Activated naive CD4-positive, alpha-beta T cell treated with anti-CD3 and anti-CD28 coated beads, Interleukin-2, amount 10 ng/mL, durations not matched to agents 7 days and 5 days (primary cell): ENCODE measurements around the gene PECR.

Source experiments
- CTCF ChIA-PET: fragments of 350-600 bp; sonication (Branson Sonifier 250); formaldehyde crosslinking; loops from one replicate; lab custom pipeline; 2021; ENCODE audit warnings: antibody characterized with exemption; lab: Charles Lee
- DNase-seq: peaks from one replicate; pipeline ENCODE4 v3.0.0-alpha.2; 2020
- H3K27ac Mint-ChIP-seq: one replicate; pipeline ENCODE4 v1.8.0; 2021; ENCODE audit warnings: mild to moderate bottlenecking, moderate library complexity, mixed read lengths
- H3K27me3 Mint-ChIP-seq: one replicate; pipeline ENCODE4 v1.8.0; 2021; ENCODE audit warnings: mild to moderate bottlenecking, mixed read lengths
- H3K36me3 Mint-ChIP-seq: one replicate; pipeline ENCODE4 v1.8.0; 2021; ENCODE audit warnings: mixed read lengths
- H3K4me1 Mint-ChIP-seq: one replicate; pipeline ENCODE4 v1.8.0; 2021; ENCODE audit warnings: mixed read lengths
- H3K4me3 Mint-ChIP-seq: one replicate; pipeline ENCODE4 v1.8.0; 2021; ENCODE audit warnings: mild to moderate bottlenecking, moderate library complexity, mixed read lengths
- H3K9me3 Mint-ChIP-seq: one replicate; pipeline ENCODE4 v1.8.0; 2021; ENCODE audit warnings: mixed read lengths

The PECR gene

GRCh38 chr2:216111122-216111521, 29.5 kb upstream of the PECR start:
- peak overlapping the region; percentile 99 for H3K4me3 Mint-ChIP-seq
- H3K36me3 Mint-ChIP-seq: peaks cover 56% of the 10 kb centered on the region
- no peaks in the 10 kb centered on the region for H3K9me3 Mint-ChIP-seq
- no peaks in the 10 kb centered on the region for H3K27me3 Mint-ChIP-seq
- no peak for DNase-seq
- CTCF ChIA-PET: interaction anchor here (1.0 to 3.6 kb wide), 15 partner anchors 8 to 554 kb away, joined by 3 to 24 read pairs (median 7); no protein-coding TSS in a partner anchor
- H3K4me1 Mint-ChIP-seq: peaks cover 69% of the 10 kb centered on the region
- H3K27ac Mint-ChIP-seq: peak overlapping the region; percentile 67

GRCh38 chr2:216110620-216111019, 29.0 kb upstream of the PECR start:
- DNase-seq: no peak
- CTCF ChIA-PET: interaction anchor here (0.7 to 4.4 kb wide), 24 partner anchors 9 to 556 kb away, joined by 3 to 45 read pairs (median 5); partner anchors contain the start of genes PECR and TMEM169
- peaks cover 55% of the 10 kb centered on the region for H3K36me3 Mint-ChIP-seq
- H3K27ac Mint-ChIP-seq: peak overlapping the region; percentile 97
- H3K9me3 Mint-ChIP-seq: no peaks in the 10 kb centered on the region
- peaks cover 66% of the 10 kb centered on the region for H3K4me1 Mint-ChIP-seq
- H3K4me3 Mint-ChIP-seq: peak overlapping the region; percentile 99
- peaks cover 2% of the 10 kb centered on the region for H3K27me3 Mint-ChIP-seq

GRCh38 chr2:216109962-216110614, 28.5 kb upstream of the PECR start:
- Mint-ChIP-seq H3K4me3 (peak overlapping the region; percentile 99), H3K27me3 (peaks cover 4% of the 10 kb centered on the region), H3K9me3 (no peaks in the 10 kb centered on the region), H3K36me3 (peaks cover 52% of the 10 kb centered on the region), H3K4me1 (peaks cover 62% of the 10 kb centered on the region), H3K27ac (peak overlapping the region; percentile 97)
- no peak for DNase-seq
- CTCF ChIA-PET: interaction anchor here (0.7 to 4.4 kb wide), 27 partner anchors 9 to 556 kb away, joined by 3 to 45 read pairs (median 5); partner anchors contain the start of genes PECR and TMEM169

GRCh38 chr2:216108967-216109921, 27.6 kb upstream of the PECR start, which contains the start of gene XRCC5:
Gene XRCC5 (plus strand): TSS chr2:216109348. CDS start chr2:216109437, 89 bp downstream.
- H3K36me3 Mint-ChIP-seq: peaks cover 44% of the 10 kb centered on the region
- H3K27me3 Mint-ChIP-seq: peaks cover 4% of the 10 kb centered on the region
- no peaks in the 10 kb centered on the region for H3K9me3 Mint-ChIP-seq
- H3K27ac Mint-ChIP-seq: peak within 1 kb of the TSS; percentile 97
- peaks cover 56% of the 10 kb centered on the region for H3K4me1 Mint-ChIP-seq
- DNase-seq: peak; percentile 97
- CTCF ChIA-PET: interaction anchor here (0.7 to 4.4 kb wide), 20 partner anchors 9 to 557 kb away, joined by 3 to 45 read pairs (median 5); partner anchors contain the start of genes PECR and TMEM169
- H3K4me3 Mint-ChIP-seq: peak within 1 kb of the TSS; percentile 99

GRCh38 chr2:216108310-216108966, 26.8 kb upstream of the PECR start:
- H3K27me3 Mint-ChIP-seq: peaks cover 4% of the 10 kb centered on the region
- peaks cover 37% of the 10 kb centered on the region for H3K36me3 Mint-ChIP-seq
- CTCF ChIA-PET: interaction anchor here (1.0 to 4.4 kb wide), 6 partner anchors 8 to 303 kb away, joined by 3 to 45 read pairs (median 12); partner anchors contain the start of genes PECR and TMEM169
- DNase-seq: no peak
- H3K9me3 Mint-ChIP-seq: no peaks in the 10 kb centered on the region
- H3K27ac Mint-ChIP-seq: peak overlapping the region; percentile 62
- H3K4me3 Mint-ChIP-seq: peak overlapping the region; percentile 99
- H3K4me1 Mint-ChIP-seq: peaks cover 48% of the 10 kb centered on the region

- H3K27me3 Mint-ChIP-seq: peaks cover 4% of the 10 kb centered on the region
- CTCF ChIA-PET: interaction anchor here (1.0 to 4.4 kb wide), 2 partner anchors 25 to 50 kb away, joined by 3 to 45 read pairs; partner anchors contain the start of genes PECR and TMEM169
These were observed 26.2 kb upstream of the PECR start for GRCh38 chr2:216107760-216108159.

GRCh38 chr2:216107320-216107719, 25.7 kb upstream of the PECR start:
- no peak overlapping the region for H3K4me3 Mint-ChIP-seq
- peak overlapping the region; percentile 20 for H3K27ac Mint-ChIP-seq
- no peaks in the 10 kb centered on the region for H3K9me3 Mint-ChIP-seq
- H3K27me3 Mint-ChIP-seq: peaks cover 4% of the 10 kb centered on the region
- CTCF ChIA-PET: interaction anchor here (1.0 to 4.4 kb wide), 2 partner anchors 24 to 50 kb away, joined by 3 to 45 read pairs; partner anchors contain the start of genes PECR and TMEM169
- peaks cover 37% of the 10 kb centered on the region for H3K4me1 Mint-ChIP-seq
- H3K36me3 Mint-ChIP-seq: peaks cover 26% of the 10 kb centered on the region
- DNase-seq: no peak

More at GRCh38 chr2:216107760-216108159, 26.2 kb upstream of the PECR start:
- Mint-ChIP-seq H3K4me1 (peaks cover 41% of the 10 kb centered on the region), H3K27ac (peak overlapping the region; percentile 20), H3K36me3 (peaks cover 30% of the 10 kb centered on the region), H3K9me3 (no peaks in the 10 kb centered on the region), H3K4me3 (no peak overlapping the region)
- no peak for DNase-seq

- DNase-seq: no peak
- H3K9me3 Mint-ChIP-seq: no peaks in the 10 kb centered on the region
- no peak overlapping the region for H3K4me3 Mint-ChIP-seq
- peaks cover 22% of the 10 kb centered on the region for H3K4me1 Mint-ChIP-seq
- H3K36me3 Mint-ChIP-seq: peaks cover 14% of the 10 kb centered on the region
- no peak overlapping the region for H3K27ac Mint-ChIP-seq
- CTCF ChIA-PET: interaction anchor here (1.0 to 1.1 kb wide), 3 partner anchors 9 to 46 kb away, joined by 4 read pairs; no protein-coding TSS in a partner anchor
- peaks cover 4% of the 10 kb centered on the region for H3K27me3 Mint-ChIP-seq
These were observed 23.1 kb upstream of the PECR start for GRCh38 chr2:216104691-216105090.

GRCh38 chr2:216103213-216103612, 21.6 kb upstream of the PECR start:
- H3K27ac Mint-ChIP-seq: no peak overlapping the region
- peaks cover 11% of the 10 kb centered on the region for H3K36me3 Mint-ChIP-seq
- no peak overlapping the region for H3K4me3 Mint-ChIP-seq
- no peak for DNase-seq
- H3K9me3 Mint-ChIP-seq: no peaks in the 10 kb centered on the region
- CTCF ChIA-PET: no interaction called here
- H3K4me1 Mint-ChIP-seq: peaks cover 14% of the 10 kb centered on the region
- H3K27me3 Mint-ChIP-seq: peaks cover 4% of the 10 kb centered on the region

- Mint-ChIP-seq H3K27ac (no peak overlapping the region), H3K27me3 (peaks cover 4% of the 10 kb centered on the region), H3K36me3 (peaks cover 11% of the 10 kb centered on the region), H3K4me3 (no peak overlapping the region), H3K4me1 (peaks cover 11% of the 10 kb centered on the region), H3K9me3 (no peaks in the 10 kb centered on the region)
- no peak for DNase-seq
- CTCF ChIA-PET: interaction anchor here (2.7 kb wide), 1 partner anchor 9 kb away, joined by 8 read pairs; the partner anchor contains the start of gene XRCC5
These were observed 19.5 kb upstream of the PECR start for GRCh38 chr2:216101109-216101508.

- CTCF ChIA-PET: no interaction called here
- Mint-ChIP-seq H3K36me3 (peaks cover 11% of the 10 kb centered on the region), H3K27me3 (no peaks in the 10 kb centered on the region), H3K4me3 (no peak overlapping the region), H3K27ac (no peak overlapping the region), H3K9me3 (no peaks in the 10 kb centered on the region), H3K4me1 (peaks cover 8% of the 10 kb centered on the region)
- no peak for DNase-seq
These were observed 17.1 kb upstream of the PECR start for GRCh38 chr2:216098421-216099334.

- CTCF ChIA-PET: interaction anchor here (1.1 to 1.2 kb wide), 2 partner anchors 11 to 61 kb away, joined by 3 to 4 read pairs; no protein-coding TSS in a partner anchor
- Mint-ChIP-seq H3K27me3 (no peaks in the 10 kb centered on the region), H3K36me3 (no peaks in the 10 kb centered on the region), H3K9me3 (no peaks in the 10 kb centered on the region), H3K4me3 (no peak overlapping the region), H3K4me1 (peaks cover 13% of the 10 kb centered on the region), H3K27ac (no peak overlapping the region)
- DNase-seq: no peak
These were observed 13.1 kb upstream of the PECR start for GRCh38 chr2:216094701-216095100.
